Bone marrow (tissue), 2 donors: ENCODE results near the gene MOK.

ENCODE experiments used
- DNase-seq, 2 donors: peaks; one replicate each; lab custom pipeline; 2025; lab: John Stamatoyannopoulos, UW

The MOK gene

DNA sequence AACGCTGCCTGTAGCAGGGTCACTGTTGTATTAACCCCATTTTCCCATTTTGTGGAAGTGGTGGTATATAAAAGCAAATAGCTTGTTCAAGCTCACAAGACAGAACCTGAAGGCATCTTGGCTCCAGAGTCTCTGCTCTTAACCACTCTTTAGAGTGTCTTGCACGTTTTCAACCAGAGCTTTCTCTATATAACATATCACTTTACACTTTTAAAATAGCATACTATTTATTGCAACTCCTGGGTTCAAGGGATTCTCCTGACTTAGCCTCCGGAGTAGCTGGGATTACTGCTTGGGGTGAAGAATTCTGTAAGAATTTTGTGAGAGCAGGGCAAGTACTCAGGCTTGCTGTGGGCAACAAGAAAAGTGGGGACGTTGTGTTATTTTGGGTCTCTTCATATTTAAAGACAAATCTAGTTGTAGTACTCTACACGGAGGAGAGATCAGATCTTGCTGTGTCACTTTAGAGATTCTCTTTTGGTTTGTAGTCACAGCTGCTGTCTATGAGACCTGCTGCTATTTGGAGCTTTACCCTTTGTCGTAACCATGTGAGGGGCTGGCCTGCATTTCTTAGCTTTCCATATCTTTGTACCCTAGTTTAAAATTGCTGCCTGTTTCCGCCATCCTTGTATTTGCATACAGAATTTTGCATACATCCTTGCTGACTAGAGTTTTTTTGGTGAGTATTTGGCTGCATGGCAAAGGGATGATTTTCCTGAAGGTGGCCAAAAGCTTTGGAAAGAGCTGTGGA lies 124.5 kb downstream of the MOK start:
- DNase-seq = no peak
